Activated naive CD8-positive, alpha-beta T cell treated with anti-CD3 and anti-CD28 coated beads for 36 hours (primary cell): ENCODE data around the gene ZPBP2. TPM values are rescaled to one million over a fixed set of nuclear protein-coding genes. Genes with fewer than 3 reads are reported as not detected.

Experiments used
- DNase-seq: peaks from one replicate; pipeline ENCODE4 v3.0.0; 2021
- H3K27ac Mint-ChIP-seq: one replicate; pipeline ENCODE4 v1.8.0; 2022; ENCODE audit warnings: mild to moderate bottlenecking, moderate library complexity, mixed read lengths
- H3K27me3 Mint-ChIP-seq: one replicate; pipeline ENCODE4 v1.8.0; 2022; ENCODE audit warnings: mild to moderate bottlenecking, mixed read lengths
- H3K36me3 Mint-ChIP-seq: one replicate; pipeline ENCODE4 v1.8.0; 2021; ENCODE audit warnings: mild to moderate bottlenecking, mixed read lengths
- H3K4me1 Mint-ChIP-seq: one replicate; pipeline ENCODE4 v1.8.0; 2021; ENCODE audit warnings: mixed read lengths
- H3K4me3 Mint-ChIP-seq: one replicate; pipeline ENCODE4 v1.8.0; 2022; ENCODE audit warnings: mild to moderate bottlenecking, moderate library complexity, mixed read lengths
- H3K9me3 Mint-ChIP-seq: one replicate; pipeline ENCODE4 v1.8.0; 2022; ENCODE audit warnings: mixed read lengths
- total RNA-seq, 2 experiments: library from RNA; stranded (reverse); gene quantifications; one replicate each; pipeline ENCODE4 v1.2.3, GENCODE V29; 2021

ZPBP2 gene, protein sequence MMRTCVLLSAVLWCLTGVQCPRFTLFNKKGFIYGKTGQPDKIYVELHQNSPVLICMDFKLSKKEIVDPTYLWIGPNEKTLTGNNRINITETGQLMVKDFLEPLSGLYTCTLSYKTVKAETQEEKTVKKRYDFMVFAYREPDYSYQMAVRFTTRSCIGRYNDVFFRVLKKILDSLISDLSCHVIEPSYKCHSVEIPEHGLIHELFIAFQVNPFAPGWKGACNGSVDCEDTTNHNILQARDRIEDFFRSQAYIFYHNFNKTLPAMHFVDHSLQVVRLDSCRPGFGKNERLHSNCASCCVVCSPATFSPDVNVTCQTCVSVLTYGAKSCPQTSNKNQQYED
- not detected for total RNA-seq

DNA sequence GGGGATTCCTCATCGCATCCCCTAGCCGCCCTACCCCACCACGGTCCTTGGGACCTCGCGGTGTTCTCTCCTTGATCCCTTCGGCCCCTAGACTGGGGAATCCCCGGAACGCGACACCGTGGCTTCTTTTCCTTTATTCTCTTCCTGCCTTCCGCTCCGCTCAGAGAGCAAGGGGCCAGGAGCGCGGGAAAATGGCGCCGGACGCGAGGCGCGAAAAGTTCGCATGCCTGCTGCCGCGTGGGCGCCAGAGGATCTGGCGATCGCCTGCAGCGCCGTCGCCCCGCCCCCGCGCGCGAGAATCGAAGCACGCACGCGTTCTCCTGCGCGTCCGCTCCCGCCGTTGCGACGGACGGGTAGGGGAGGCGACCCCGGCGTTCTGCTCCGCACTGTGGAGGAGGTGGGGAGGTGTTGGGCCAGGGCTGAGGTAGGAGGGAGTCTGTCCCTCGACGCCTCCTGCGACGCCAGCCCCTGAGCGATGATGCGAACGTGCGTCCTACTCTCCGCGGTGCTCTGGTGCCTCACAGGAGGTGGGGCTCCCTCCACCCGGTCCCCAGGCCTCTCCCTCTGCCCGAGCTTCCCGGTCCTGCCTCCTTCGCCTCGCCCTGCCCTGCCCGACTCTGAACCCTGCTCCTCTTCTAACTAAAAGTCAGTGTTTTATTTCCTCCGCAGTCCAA lies at the start of gene ZPBP2:
ZPBP2 (plus strand) TSS at position 323 of the 674 bp plus-strand sequence; CDS start at position 476, 153 bp downstream.
- Mint-ChIP-seq H3K4me3 (peak within 1 kb of the TSS; percentile 54), H3K36me3 (peaks cover 5% of the 10 kb centered on the region), H3K9me3 (no peaks in the 10 kb centered on the region), H3K27ac (peak within 1 kb of the TSS; percentile 93), H3K27me3 (no peaks in the 10 kb centered on the region), H3K4me1 (peaks cover 37% of the 10 kb centered on the region)
- peak; percentile 61 for DNase-seq

DNA sequence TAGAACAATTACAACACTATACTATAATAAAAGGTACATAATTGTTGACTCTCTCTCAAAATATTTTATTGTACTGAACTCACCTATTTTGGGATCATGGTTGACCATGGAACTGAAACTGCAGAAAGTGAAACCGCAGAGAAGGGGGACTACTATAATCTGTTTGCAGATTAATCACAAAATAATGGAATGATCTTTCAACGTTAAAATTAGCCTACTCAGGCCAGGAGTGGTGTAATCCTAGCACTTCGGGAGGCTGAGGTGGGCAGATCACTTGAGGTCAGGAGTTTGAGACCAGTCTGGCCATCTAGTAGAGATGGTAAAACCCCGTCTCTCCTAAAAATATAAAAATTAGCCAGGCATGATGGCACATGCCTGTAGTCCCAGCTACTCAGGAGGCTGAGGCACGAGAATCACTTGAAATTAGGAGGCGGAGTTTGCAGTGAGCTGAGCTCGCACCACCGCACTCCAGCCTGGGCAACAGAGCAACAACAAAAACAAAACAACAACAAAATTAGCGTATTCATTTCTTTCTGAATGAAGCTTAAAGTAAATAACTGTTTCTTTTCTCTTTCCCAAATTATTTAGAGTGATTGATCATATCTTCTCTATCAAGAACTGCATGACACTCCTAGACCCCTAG lies 49.5 kb upstream of the ZPBP2 start:
- Mint-ChIP-seq H3K27me3 (no peaks in the 10 kb centered on the region), H3K4me1 (peaks cover 70% of the 10 kb centered on the region), H3K4me3 (peak overlapping the region; percentile 18), H3K27ac (peak overlapping the region; percentile 81), H3K9me3 (peaks cover 15% of the 10 kb centered on the region), H3K36me3 (peaks cover 76% of the 10 kb centered on the region)
- no peak for DNase-seq

DNA sequence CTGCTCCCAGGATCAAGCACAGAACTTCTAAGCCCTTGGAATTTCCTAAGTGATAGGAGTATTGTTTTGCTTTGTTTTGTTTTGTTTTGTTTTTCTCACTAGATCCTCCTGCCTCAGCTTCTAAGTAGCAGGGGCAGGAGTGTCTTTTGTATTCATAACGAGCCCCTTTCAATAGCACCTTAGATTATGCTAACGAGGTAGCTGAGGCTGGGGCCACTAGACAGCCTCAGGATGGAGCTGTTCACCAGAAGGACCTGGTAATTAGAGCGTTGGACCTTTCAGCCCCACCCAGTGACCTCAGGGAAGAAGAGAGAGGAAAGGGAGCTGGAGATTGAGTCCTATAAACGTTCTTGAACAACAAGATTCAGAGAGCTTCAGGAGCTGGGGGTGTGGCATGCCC lies 47.5 kb upstream of the ZPBP2 start:
- H3K27ac Mint-ChIP-seq: peak overlapping the region; percentile 76
- peak overlapping the region; percentile 5 for H3K4me3 Mint-ChIP-seq
- no peak for DNase-seq
- H3K36me3 Mint-ChIP-seq: peaks cover 80% of the 10 kb centered on the region
- H3K9me3 Mint-ChIP-seq: peaks cover 35% of the 10 kb centered on the region
- peaks cover 50% of the 10 kb centered on the region for H3K4me1 Mint-ChIP-seq
- no peaks in the 10 kb centered on the region for H3K27me3 Mint-ChIP-seq

DNA sequence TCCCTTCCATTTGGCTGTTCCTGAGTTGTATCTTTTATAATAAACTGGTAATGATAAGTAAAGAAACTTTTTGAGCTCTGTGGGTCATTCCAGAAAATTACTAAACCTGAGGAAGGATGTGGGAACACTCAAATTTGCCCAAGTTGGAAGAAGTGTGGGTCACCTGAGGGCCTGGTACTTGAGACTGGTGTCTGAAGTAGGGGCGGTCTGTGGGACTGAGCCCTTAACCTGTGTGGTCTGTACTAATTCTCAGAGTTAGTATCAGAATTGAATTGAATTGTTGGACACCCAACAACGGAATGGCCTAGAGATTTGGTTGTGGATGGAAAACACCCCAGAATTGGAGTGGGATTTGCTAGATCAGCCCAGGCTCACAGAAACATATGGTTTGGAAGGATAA lies 47.0 kb upstream of the ZPBP2 start:
- H3K27me3 Mint-ChIP-seq: no peaks in the 10 kb centered on the region
- H3K36me3 Mint-ChIP-seq: peaks cover 83% of the 10 kb centered on the region
- H3K4me3 Mint-ChIP-seq: no peak overlapping the region
- peaks cover 46% of the 10 kb centered on the region for H3K4me1 Mint-ChIP-seq
- no peak for DNase-seq
- H3K9me3 Mint-ChIP-seq: peaks cover 38% of the 10 kb centered on the region
- peak overlapping the region; percentile 80 for H3K27ac Mint-ChIP-seq

DNA sequence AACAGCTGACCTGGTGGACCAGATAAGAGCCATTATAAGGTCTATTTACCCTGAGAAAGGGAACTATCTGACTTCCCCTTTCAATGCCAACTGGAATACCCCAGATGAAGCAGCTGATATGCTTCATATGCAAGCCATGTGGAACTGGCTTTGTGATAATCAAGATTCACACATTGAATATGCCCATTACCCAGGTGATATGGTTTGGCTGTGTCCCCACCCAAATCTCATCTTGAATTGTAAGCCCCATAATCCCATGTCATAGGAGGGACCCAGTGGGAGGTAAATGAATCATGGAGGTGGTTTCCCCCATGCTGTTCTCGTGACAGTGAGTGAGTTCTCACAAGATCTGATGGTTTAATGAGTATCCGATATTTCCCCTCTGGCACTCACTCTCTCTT lies 46.0 kb upstream of the ZPBP2 start:
- Mint-ChIP-seq H3K4me3 (no peak overlapping the region), H3K27me3 (no peaks in the 10 kb centered on the region), H3K36me3 (peaks cover 87% of the 10 kb centered on the region), H3K9me3 (peaks cover 40% of the 10 kb centered on the region), H3K4me1 (peaks cover 55% of the 10 kb centered on the region), H3K27ac (peak overlapping the region; percentile 15)
- DNase-seq: no peak

DNA sequence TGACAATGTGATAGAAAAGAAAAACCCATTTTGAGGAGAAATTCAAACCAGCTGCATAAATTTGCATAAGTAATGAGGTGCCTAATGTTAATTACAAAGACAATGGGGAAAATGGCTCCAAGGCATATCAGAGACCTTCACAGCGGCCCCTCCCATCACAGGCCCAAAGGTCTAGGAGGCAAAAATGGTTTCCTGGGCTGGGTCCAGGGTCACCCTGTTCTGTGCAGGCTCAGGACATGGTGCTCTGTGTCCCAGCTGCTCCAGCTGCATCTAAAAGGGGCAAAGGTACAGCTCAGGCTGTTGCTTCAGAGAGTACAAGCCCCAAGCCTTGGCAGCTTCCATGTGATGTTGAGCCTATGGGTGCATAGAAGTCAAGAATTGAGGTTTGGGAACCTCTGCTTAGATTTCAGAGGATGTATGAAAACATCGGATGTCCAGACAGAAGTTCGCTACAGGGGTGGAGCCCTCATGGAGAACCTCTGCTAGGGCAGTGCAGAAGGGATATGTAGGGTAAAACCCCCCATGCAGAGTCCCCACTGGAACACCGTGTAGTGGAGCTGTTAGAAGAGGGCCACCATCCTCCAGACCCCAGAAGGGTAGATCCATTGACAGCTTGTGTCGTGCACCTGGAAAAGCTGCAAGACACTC lies 44.5 kb upstream of the ZPBP2 start:
- H3K9me3 Mint-ChIP-seq: peaks cover 40% of the 10 kb centered on the region
- peaks cover 93% of the 10 kb centered on the region for H3K36me3 Mint-ChIP-seq
- no peak overlapping the region for H3K4me3 Mint-ChIP-seq
- no peaks in the 10 kb centered on the region for H3K27me3 Mint-ChIP-seq
- peaks cover 57% of the 10 kb centered on the region for H3K4me1 Mint-ChIP-seq
- DNase-seq: no peak
- H3K27ac Mint-ChIP-seq: no peak overlapping the region

DNA sequence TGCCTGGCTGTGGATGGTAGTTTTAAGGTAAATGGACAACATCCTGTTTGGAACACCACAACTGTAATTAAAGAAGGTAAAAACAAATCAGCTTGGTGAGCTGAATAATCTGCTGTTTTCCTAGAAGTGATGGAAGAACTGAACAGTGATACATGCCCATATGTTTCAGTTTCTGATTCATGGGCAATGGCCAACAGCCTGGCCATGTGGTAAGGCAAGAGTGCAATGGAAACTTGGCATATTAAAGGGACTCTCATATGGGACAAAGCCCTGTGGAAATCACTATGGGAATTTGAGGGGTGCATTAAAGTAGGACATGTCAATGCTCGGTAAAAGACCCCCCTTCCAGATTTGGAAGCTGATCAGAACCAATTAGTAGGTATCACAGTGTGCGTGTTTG lies 41.7 kb upstream of the ZPBP2 start:
- Mint-ChIP-seq H3K36me3 (peaks cover 85% of the 10 kb centered on the region), H3K27ac (peak overlapping the region; percentile 79), H3K4me3 (no peak overlapping the region), H3K9me3 (peaks cover 39% of the 10 kb centered on the region), H3K4me1 (peaks cover 40% of the 10 kb centered on the region), H3K27me3 (no peaks in the 10 kb centered on the region)
- no peak for DNase-seq

DNA sequence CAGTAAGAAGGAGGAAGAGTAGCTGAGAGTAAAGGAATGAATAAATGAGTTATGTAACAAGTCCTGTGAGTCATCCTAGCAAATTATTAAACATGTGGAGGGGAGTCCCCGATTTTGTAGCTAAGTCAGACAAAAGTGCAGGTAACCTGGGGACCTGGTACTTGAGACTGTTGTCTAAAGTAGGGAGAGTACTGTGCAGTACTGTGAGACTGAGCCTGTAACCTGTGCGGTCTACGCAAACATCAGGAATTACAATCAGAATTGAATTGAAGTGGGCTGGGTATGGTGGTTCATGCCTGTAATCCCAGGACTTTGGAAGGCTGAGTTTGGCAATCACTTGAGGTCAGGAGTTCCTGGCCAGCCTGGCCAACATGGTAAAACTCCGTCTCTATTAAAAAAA lies 39.6 kb upstream of the ZPBP2 start:
- Mint-ChIP-seq H3K27ac (peak overlapping the region; percentile 66), H3K4me1 (peaks cover 37% of the 10 kb centered on the region), H3K36me3 (peaks cover 75% of the 10 kb centered on the region), H3K9me3 (peaks cover 25% of the 10 kb centered on the region), H3K4me3 (no peak overlapping the region), H3K27me3 (no peaks in the 10 kb centered on the region)
- no peak for DNase-seq

DNA sequence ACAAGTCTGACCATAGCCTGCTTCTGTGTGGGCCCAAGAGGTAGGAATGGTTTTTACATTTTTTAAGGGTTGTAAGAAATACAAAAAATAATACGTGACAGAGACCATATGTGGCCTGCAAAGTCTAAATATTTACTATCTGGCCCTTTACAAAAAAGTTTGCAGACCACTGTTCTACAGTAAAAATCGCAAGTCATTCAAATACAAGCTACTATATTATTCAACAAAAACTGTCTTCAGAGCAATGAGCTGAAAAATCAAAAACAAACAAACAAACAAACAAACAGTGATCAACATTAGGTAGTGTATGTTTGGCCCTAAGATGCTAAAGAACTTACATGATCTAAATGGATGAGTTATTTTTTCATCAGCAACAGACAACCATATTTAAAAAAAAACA lies 36.4 kb upstream of the ZPBP2 start:
- peaks cover 44% of the 10 kb centered on the region for H3K4me1 Mint-ChIP-seq
- H3K36me3 Mint-ChIP-seq: peaks cover 67% of the 10 kb centered on the region
- H3K27ac Mint-ChIP-seq: no peak overlapping the region

DNA sequence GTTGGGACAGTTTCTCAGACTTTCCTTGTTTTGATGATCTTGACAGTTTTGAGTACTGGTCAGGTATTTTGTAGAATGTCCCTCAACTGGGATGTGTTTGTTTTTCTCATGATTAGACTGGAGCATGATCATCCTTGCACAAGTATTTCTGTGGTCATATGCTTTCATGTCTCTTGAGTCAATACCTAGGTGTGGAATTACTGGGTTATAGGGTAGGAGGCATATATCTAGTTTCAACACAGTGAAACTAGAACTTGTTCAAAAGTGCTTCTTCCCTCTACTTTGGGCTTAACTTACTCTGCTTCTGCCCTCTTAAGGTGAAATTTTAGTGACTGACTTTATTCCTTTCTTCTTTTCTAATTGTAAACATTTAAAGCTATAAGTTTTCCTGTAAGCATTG lies 34.0 kb upstream of the ZPBP2 start:
- DNase-seq: no peak
- H3K36me3 Mint-ChIP-seq: peaks cover 67% of the 10 kb centered on the region
- H3K27me3 Mint-ChIP-seq: no peaks in the 10 kb centered on the region
- peak overlapping the region; percentile 32 for H3K27ac Mint-ChIP-seq
- H3K4me3 Mint-ChIP-seq: no peak overlapping the region
- peaks cover 17% of the 10 kb centered on the region for H3K9me3 Mint-ChIP-seq
- H3K4me1 Mint-ChIP-seq: peaks cover 30% of the 10 kb centered on the region

More for the DNA sequence above, 36.4 kb upstream of the ZPBP2 start:
- DNase-seq: no peak
- Mint-ChIP-seq H3K4me3 (no peak overlapping the region), H3K9me3 (peaks cover 8% of the 10 kb centered on the region), H3K27me3 (no peaks in the 10 kb centered on the region)

DNA sequence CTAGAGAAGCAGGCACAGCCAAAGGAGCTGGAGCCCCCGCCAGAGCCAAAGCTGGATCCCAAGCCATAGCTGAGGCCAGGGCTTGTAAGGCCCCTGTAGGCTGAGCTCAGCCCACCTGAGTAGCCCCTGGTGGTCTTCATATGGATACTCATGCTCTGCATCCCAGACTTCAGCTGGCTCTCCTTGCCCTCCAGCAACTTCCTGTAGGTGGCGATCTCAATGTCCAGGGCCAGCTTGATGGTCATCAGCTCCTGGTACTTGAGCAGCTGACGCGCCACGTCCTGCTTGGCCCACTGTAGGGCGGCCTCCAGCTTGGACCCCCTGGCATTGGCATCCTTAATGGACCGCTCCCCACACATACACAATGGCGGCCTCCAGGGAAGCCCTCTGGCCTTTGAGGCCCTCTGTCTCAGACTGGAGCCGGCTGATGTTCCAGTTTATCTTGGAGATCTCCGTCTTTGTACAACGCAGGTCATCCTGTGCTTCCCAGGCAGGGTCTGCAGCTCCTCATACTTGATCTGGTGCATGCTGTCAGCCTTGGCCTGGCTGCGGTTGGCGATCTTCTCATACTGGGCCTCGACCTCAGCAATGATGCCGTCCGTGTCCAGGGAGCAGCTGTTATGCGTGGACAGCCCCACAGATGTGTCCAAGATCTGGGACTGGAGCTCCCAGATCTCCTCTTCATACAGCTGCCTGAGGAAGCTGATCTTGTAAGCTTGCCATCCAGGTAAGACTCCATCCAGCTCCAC lies 32.8 kb upstream of the ZPBP2 start:
- Mint-ChIP-seq H3K27me3 (no peaks in the 10 kb centered on the region), H3K27ac (no peak overlapping the region), H3K36me3 (peaks cover 73% of the 10 kb centered on the region)

DNA sequence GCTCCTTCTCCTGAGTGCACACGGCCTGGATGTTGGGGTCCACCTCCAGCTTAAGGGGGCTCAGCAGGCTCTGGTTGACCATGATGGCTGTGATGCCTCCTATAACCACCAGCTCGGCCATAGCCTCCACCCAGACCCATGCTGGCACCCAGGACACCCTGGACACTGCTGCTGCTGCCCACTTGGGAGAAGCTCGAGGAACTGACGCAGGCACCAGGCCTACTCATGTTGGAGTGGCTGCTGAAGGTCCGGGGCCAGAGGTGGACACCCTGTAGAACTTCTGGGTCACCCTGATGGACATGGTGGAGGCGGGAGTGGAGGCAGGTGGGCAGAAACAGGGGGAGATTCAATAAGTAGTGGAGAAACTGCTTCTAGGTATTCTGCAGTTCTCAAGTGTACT lies 31.9 kb upstream of the ZPBP2 start:
- Mint-ChIP-seq H3K36me3 (peaks cover 78% of the 10 kb centered on the region), H3K4me1 (peaks cover 32% of the 10 kb centered on the region), H3K9me3 (peaks cover 20% of the 10 kb centered on the region), H3K4me3 (no peak overlapping the region), H3K27me3 (no peaks in the 10 kb centered on the region), H3K27ac (no peak overlapping the region)
- DNase-seq: no peak

More for the DNA sequence above, 32.8 kb upstream of the ZPBP2 start:
- Mint-ChIP-seq H3K4me3 (no peak overlapping the region), H3K9me3 (peaks cover 20% of the 10 kb centered on the region), H3K4me1 (peaks cover 32% of the 10 kb centered on the region)
- no peak for DNase-seq

DNA sequence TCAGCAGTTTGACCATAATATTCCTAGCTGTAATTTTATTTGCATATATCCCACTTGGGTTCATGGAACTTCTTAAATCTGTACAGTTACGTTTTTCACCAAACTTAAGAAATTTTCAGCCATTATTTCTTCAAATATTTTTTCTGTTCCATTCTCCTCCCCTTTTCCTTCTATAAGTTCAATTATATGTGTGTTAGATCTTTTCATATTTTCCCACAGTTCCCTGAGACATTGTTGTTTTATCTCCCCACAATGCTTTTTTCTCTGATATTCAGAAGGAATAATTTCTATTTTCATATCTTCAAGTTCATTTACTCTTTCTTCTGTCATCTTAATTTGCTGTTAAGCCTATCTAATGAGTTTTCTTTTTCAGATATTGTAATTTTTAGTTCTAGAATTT lies 29.9 kb upstream of the ZPBP2 start:
- no peak overlapping the region for H3K27ac Mint-ChIP-seq
- H3K9me3 Mint-ChIP-seq: peaks cover 20% of the 10 kb centered on the region
- H3K27me3 Mint-ChIP-seq: no peaks in the 10 kb centered on the region
- H3K4me1 Mint-ChIP-seq: peaks cover 37% of the 10 kb centered on the region
- H3K4me3 Mint-ChIP-seq: no peak overlapping the region
- no peak for DNase-seq
- peaks cover 82% of the 10 kb centered on the region for H3K36me3 Mint-ChIP-seq

DNA sequence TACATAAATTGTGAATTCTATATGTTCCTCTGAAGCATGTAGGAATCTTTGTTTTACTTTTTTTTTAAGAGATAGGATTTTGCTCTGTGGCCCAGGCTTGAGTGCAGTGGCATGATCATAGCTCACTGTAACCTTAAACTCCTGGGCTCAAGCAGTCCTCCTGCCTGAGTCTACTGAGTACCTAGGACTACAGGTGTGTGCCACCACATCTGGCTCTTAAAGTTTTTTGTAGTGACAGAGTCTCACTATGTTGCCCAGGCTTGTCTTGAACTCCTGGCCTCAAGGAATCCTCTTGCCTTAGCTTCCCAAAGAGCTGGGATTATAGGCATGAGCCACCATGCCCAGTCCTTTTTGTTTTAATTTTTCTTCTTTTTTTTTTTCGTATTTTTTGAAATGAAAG lies 29.2 kb upstream of the ZPBP2 start:
- no peaks in the 10 kb centered on the region for H3K27me3 Mint-ChIP-seq
- peaks cover 41% of the 10 kb centered on the region for H3K4me1 Mint-ChIP-seq
- H3K27ac Mint-ChIP-seq: no peak overlapping the region
- no peak overlapping the region for H3K4me3 Mint-ChIP-seq
- peaks cover 20% of the 10 kb centered on the region for H3K9me3 Mint-ChIP-seq
- peaks cover 80% of the 10 kb centered on the region for H3K36me3 Mint-ChIP-seq
- DNase-seq: no peak
